ES-I3 (cell line): ENCODE measurements around the gene FARS2.

Experiments used
- H3K36me3 ChIP-seq: 2 replicates; pipeline ENCODE4 v1.6.1; 2013; ENCODE audit warnings: mild to moderate bottlenecking, low read length, control low read depth, moderate library complexity; ENCODE audit not compliant: insufficient read depth
- H3K4me1 ChIP-seq: 2 replicates; pipeline ENCODE4 v1.6.1; 2013; ENCODE audit warnings: mild to moderate bottlenecking, control low read depth, low read length; ENCODE audit not compliant: insufficient read depth
- H3K9ac ChIP-seq: 2 replicates; pipeline ENCODE4 v1.6.1; 2013; ENCODE audit warnings: low read depth, mild to moderate bottlenecking, low read length, moderate library complexity
- H3K9me3 ChIP-seq: 2 replicates; pipeline ENCODE4 v1.6.1; 2013; ENCODE audit warnings: mild to moderate bottlenecking, low read length, moderate library complexity; ENCODE audit not compliant: control insufficient read depth, insufficient read depth

Gene FARS2

GRCh38 chr6:5510331-5511133, 249.2 kb downstream of the FARS2 start:
- H3K9ac ChIP-seq = no peak overlapping the region

DNA sequence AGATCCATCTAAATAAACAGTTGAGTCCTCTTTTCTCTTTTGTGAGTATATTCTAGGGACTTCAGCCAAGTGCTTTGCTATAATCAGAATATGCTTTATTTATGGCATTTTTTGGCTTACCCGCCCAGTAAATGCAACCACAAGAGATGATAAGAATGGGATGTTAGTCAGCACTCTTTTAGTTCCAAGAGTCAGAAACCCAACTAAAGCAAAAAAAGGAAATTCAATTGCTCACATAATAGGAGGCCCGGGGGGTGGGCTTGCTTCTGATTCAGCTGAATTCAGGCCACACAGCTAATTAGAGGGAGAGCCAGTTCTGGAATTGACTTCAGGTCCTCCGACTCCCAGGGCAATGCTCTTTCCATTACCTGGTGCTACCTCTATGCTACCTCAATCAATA, 250.6 kb downstream of the FARS2 start:
- Histone ChIP-seq H3K9me3 (no peaks in the 10 kb centered on the region), H3K9ac (no peak overlapping the region), H3K4me1 (peaks cover 4% of the 10 kb centered on the region; the same call in 1 of the 2 replicates), H3K36me3 (no peaks in the 10 kb centered on the region)

More at GRCh38 chr6:5510331-5511133, 249.2 kb downstream of the FARS2 start:
- Histone ChIP-seq H3K9me3 (no peaks in the 10 kb centered on the region), H3K4me1 (peaks cover 4% of the 10 kb centered on the region; the same call in 1 of the 2 replicates), H3K36me3 (no peaks in the 10 kb centered on the region)

- no peak overlapping the region for H3K9ac ChIP-seq
- no peaks in the 10 kb centered on the region for H3K36me3 ChIP-seq
- H3K9me3 ChIP-seq = no peaks in the 10 kb centered on the region
- H3K4me1 ChIP-seq = peaks cover 4% of the 10 kb centered on the region; the same call in 1 of the 2 replicates
Measured at GRCh38 chr6:5512422-5512821, 251.1 kb downstream of the FARS2 start.

- Histone ChIP-seq H3K36me3 (no peaks in the 10 kb centered on the region), H3K4me1 (peaks cover 4% of the 10 kb centered on the region; the same call in 1 of the 2 replicates), H3K9me3 (no peaks in the 10 kb centered on the region), H3K9ac (no peak overlapping the region)
Measured at GRCh38 chr6:5513408-5513807, 252.1 kb downstream of the FARS2 start.

GRCh38 chr6:5514353-5514752, 253.0 kb downstream of the FARS2 start:
- Histone ChIP-seq H3K9ac (no peak overlapping the region), H3K36me3 (no peaks in the 10 kb centered on the region), H3K4me1 (peaks cover 4% of the 10 kb centered on the region; the same call in 1 of the 2 replicates), H3K9me3 (no peaks in the 10 kb centered on the region)

- no peak overlapping the region for H3K9ac ChIP-seq
- no peaks in the 10 kb centered on the region for H3K9me3 ChIP-seq
- no peaks in the 10 kb centered on the region for H3K36me3 ChIP-seq
- peaks cover 4% of the 10 kb centered on the region; the same call in 1 of the 2 replicates for H3K4me1 ChIP-seq
Measured at GRCh38 chr6:5515200-5515599, 253.9 kb downstream of the FARS2 start.

GRCh38 chr6:5516036-5516435, 254.7 kb downstream of the FARS2 start:
- no peaks in the 10 kb centered on the region for H3K9me3 ChIP-seq
- H3K9ac ChIP-seq = no peak overlapping the region
- H3K4me1 ChIP-seq = no peaks in the 10 kb centered on the region; the same call in 1 of the 2 replicates
- H3K36me3 ChIP-seq = no peaks in the 10 kb centered on the region

DNA sequence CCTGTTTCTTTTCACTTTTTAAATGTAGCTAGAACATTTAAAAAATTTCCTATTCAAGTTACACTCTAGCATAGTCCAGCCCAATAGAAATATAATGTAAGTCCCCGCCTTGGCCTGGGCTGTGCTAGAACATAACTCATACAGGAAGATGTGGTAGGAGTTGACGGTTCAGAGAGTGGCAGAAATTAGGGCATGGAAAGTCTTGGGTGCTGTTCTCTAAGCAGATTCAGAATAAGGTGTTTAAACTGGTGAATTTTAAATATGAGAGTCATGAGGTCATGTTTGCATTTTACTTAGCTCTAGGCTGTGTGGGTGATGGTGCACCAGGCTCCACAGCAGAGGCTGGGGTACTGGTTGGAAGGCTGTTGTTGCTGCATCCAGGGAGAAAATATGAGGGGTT, 256.5 kb downstream of the FARS2 start:
- no peaks in the 10 kb centered on the region for H3K36me3 ChIP-seq
- H3K4me1 ChIP-seq = no peaks in the 10 kb centered on the region
- no peak overlapping the region for H3K9ac ChIP-seq
- no peaks in the 10 kb centered on the region for H3K9me3 ChIP-seq

- H3K9me3 ChIP-seq = no peaks in the 10 kb centered on the region
- H3K36me3 ChIP-seq = no peaks in the 10 kb centered on the region
- H3K4me1 ChIP-seq = no peaks in the 10 kb centered on the region
- H3K9ac ChIP-seq = no peak overlapping the region
Measured at GRCh38 chr6:5518936-5519491, 257.7 kb downstream of the FARS2 start.

DNA sequence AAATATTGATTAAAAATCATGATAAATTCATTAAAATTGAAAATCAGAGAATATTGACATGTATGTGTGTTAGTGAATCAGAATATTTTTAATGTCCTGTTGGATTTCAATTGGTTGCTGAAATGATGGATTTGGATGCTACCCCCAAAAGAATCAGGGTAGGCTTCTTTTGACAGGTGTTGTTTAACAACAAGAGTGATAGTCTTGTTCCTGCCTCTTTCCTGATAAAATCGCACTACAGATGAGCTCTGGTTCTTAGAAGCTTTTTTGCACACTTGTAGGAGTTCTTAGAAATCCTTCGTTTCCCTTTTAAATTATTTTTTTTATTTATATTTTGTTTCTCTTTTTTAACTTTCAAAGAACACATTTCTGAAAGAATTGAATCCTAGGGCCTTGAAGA, 259.5 kb downstream of the FARS2 start:
- Histone ChIP-seq H3K4me1 (no peaks in the 10 kb centered on the region), H3K9me3 (no peaks in the 10 kb centered on the region), H3K9ac (no peak overlapping the region), H3K36me3 (no peaks in the 10 kb centered on the region)

DNA sequence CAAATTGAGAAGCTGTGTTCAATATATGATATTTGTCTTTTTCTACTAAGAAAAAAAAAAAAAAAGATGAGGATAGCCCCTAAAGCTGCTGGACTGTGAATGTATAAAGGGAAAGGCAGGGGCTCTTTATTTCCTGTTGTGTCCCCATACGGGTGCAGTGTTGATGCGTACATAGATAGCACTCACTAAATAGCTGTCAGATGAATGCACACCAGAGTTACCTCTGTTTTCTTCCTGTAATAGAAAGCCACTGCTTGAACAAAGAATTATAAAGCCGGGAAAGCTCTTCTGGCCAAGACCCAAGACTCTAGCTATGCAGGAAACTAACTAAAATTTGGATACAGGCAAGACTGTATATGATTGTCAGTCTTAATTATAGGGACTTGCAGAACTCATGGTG, 260.0 kb downstream of the FARS2 start:
- Histone ChIP-seq H3K4me1 (no peaks in the 10 kb centered on the region), H3K9me3 (no peaks in the 10 kb centered on the region), H3K9ac (no peak overlapping the region), H3K36me3 (no peaks in the 10 kb centered on the region)

- Histone ChIP-seq H3K9ac (no peak overlapping the region), H3K36me3 (no peaks in the 10 kb centered on the region), H3K9me3 (no peaks in the 10 kb centered on the region)
Measured at GRCh38 chr6:5522147-5522546, 260.8 kb downstream of the FARS2 start.

DNA sequence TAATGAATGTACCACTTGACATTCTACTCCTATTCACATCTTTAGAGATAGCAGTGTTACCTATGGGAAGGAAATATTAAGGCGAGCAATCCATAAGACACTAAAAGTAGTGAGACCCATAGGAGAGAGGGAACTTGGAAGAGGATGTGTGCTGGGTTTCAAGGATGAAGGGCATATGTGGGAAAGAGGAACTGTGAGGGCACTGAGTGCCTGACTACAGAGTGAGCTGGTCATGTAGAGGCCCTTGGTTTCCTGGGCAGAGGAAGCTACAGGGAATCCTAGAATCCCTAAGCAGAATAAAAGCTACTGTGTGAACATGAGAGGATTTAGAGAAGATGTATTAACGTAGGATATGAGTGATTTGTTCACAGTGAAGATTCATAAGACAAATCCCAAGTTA, 262.8 kb downstream of the FARS2 start:
- Histone ChIP-seq H3K4me1 (no peaks in the 10 kb centered on the region), H3K36me3 (no peaks in the 10 kb centered on the region), H3K9me3 (no peaks in the 10 kb centered on the region)

More at GRCh38 chr6:5522147-5522546, 260.8 kb downstream of the FARS2 start:
- no peaks in the 10 kb centered on the region for H3K4me1 ChIP-seq

GRCh38 chr6:5525209-5525608, 263.9 kb downstream of the FARS2 start:
- 0 out of 2 replicates have a peak, but pooled peaks cover 5% of the 10 kb centered on the region for H3K4me1 ChIP-seq
- H3K9me3 ChIP-seq = no peaks in the 10 kb centered on the region
- no peak overlapping the region for H3K9ac ChIP-seq
- no peaks in the 10 kb centered on the region for H3K36me3 ChIP-seq

More for the DNA sequence above, 262.8 kb downstream of the FARS2 start:
- no peak overlapping the region for H3K9ac ChIP-seq

- H3K4me1 ChIP-seq = 0 out of 2 replicates have a peak, but pooled peaks cover 5% of the 10 kb centered on the region
- H3K9me3 ChIP-seq = no peaks in the 10 kb centered on the region
- no peak overlapping the region for H3K9ac ChIP-seq
- H3K36me3 ChIP-seq = no peaks in the 10 kb centered on the region
Measured at GRCh38 chr6:5529015-5529414, 267.7 kb downstream of the FARS2 start.
